Chondrocyte (in vitro differentiated cells): ENCODE results near the gene EEIG1. TPM values are rescaled to one million over a fixed set of nuclear protein-coding genes. Genes with fewer than 3 reads are reported as not detected.

Source experiments
- DNase-seq: peaks from one replicate; pipeline ENCODE4 v3.0.0; 2021; ENCODE audit warnings: mixed read lengths, low spot score
- H3K27ac Mint-ChIP-seq: one replicate; pipeline ENCODE4 v1.8.0; 2021; ENCODE audit warnings: mild to moderate bottlenecking, moderate library complexity, mixed read lengths; ENCODE audit not compliant: unreplicated experiment
- H3K27me3 Mint-ChIP-seq: 2 replicates; pipeline ENCODE4 v1.8.0; 2021; ENCODE audit warnings: low read depth, mixed read lengths
- H3K36me3 Mint-ChIP-seq: 2 replicates; pipeline ENCODE4 v1.8.0; 2021; ENCODE audit warnings: low read depth, mixed read lengths
- H3K4me1 Mint-ChIP-seq: 2 replicates; pipeline ENCODE4 v1.8.0; 2021; ENCODE audit warnings: low read depth, mild to moderate bottlenecking, mixed read lengths
- H3K4me3 Mint-ChIP-seq: one replicate; pipeline ENCODE4 v1.8.0; 2021; ENCODE audit warnings: mild to moderate bottlenecking, moderate library complexity, mixed read lengths; ENCODE audit not compliant: unreplicated experiment
- H3K9me3 Mint-ChIP-seq: 2 replicates; pipeline ENCODE4 v1.8.0; 2021; ENCODE audit warnings: low read depth, mixed read lengths
- CTCF ChIP-seq: fragments of 200-600 bp; sonication (generic); IDR thresholded peaks from 2 replicates; pipeline ENCODE4 v1.5.0; 2021; ENCODE audit warnings: antibody characterized with exemption, mild to moderate bottlenecking, moderate library complexity
- total RNA-seq: library from RNA; stranded (reverse); gene quantifications from 3 replicates; pipeline ENCODE4 v1.2.1, GENCODE V29; 2021

EEIG1 gene
- total RNA-seq, 1 donor from 2014 or later = 63.0 TPM

GRCh38 chr9:127941961-127942215 lies 38.9 kb downstream of the EEIG1 start:
- peaks cover 25% of the 10 kb centered on the region for H3K4me1 Mint-ChIP-seq
- DNase-seq = no peak

DNA sequence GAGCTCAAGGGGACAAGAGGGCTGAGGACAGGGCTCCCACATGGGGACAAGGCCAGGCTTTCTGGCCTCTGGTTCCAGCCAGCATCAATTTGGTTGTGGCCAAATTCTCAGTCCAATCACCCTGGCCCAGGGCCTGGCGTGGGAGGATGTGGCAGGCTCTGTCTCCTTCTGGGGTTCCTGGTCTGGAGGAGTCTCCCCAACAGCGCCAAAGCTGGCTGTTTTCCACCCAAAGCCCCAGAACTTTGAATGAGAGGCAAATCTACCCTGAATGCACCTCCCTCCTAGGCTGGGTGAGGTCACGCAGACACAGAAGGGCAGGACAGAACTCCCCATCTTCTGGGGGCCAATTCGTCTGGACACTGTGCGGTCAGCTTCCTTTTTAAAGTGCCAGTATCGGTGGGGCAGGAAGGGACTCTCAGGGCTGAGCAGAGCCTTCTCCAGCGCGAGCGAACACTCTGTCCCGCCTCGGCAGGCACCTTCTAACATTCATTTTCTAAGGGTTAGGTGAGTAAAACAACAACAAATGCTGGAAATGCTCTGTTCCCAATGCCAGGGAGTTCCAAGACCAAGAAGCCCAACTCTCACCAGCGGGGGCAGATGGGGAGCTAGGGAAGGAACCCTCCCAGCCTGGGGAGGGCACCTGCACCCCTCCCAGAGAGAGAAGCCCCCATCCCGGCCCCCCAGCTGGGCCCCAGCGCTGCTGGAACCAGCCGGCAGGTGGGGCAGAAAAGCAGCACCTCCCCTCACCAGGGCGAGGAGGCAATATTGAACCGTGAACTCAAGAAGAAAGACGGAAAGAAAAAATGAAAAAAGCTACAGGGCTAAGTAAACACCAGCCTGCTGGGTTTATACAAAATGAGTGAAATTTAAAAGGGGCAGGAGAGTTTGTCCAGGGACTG lies 39.5 kb downstream of the EEIG1 start:
- H3K36me3 Mint-ChIP-seq = peaks cover 21% of the 10 kb centered on the region
- no peaks in the 10 kb centered on the region for H3K27me3 Mint-ChIP-seq
- no peak overlapping the region for H3K27ac Mint-ChIP-seq
- peaks cover 30% of the 10 kb centered on the region for H3K4me1 Mint-ChIP-seq
- no peak overlapping the region for H3K4me3 Mint-ChIP-seq
- TF ChIP-seq CTCF = no peak
- H3K9me3 Mint-ChIP-seq = no peaks in the 10 kb centered on the region
- no peak for DNase-seq

More at GRCh38 chr9:127941961-127942215, 38.9 kb downstream of the EEIG1 start:
- Mint-ChIP-seq H3K27ac (no peak overlapping the region), H3K4me3 (no peak overlapping the region), H3K9me3 (no peaks in the 10 kb centered on the region), H3K27me3 (no peaks in the 10 kb centered on the region), H3K36me3 (peaks cover 21% of the 10 kb centered on the region)
- TF ChIP-seq CTCF = no peak

- peaks cover 21% of the 10 kb centered on the region for H3K36me3 Mint-ChIP-seq
- no peaks in the 10 kb centered on the region for H3K9me3 Mint-ChIP-seq
- H3K27ac Mint-ChIP-seq = no peak overlapping the region
- no peak overlapping the region for H3K4me3 Mint-ChIP-seq
- H3K4me1 Mint-ChIP-seq = peaks cover 37% of the 10 kb centered on the region
- TF ChIP-seq CTCF = no peak
- DNase-seq = no peak
- no peaks in the 10 kb centered on the region for H3K27me3 Mint-ChIP-seq
These were observed 40.2 kb downstream of the EEIG1 start for GRCh38 chr9:127940593-127940992.

- H3K27ac Mint-ChIP-seq = peak overlapping the region; percentile 28
- H3K27me3 Mint-ChIP-seq = no peaks in the 10 kb centered on the region
- H3K36me3 Mint-ChIP-seq = peaks cover 13% of the 10 kb centered on the region
- H3K4me3 Mint-ChIP-seq = no peak overlapping the region
- TF ChIP-seq CTCF = no peak
- peaks cover 39% of the 10 kb centered on the region for H3K4me1 Mint-ChIP-seq
- DNase-seq = peak; percentile 70
- no peaks in the 10 kb centered on the region for H3K9me3 Mint-ChIP-seq
These were observed 42.5 kb downstream of the EEIG1 start for GRCh38 chr9:127938298-127938690.

DNA sequence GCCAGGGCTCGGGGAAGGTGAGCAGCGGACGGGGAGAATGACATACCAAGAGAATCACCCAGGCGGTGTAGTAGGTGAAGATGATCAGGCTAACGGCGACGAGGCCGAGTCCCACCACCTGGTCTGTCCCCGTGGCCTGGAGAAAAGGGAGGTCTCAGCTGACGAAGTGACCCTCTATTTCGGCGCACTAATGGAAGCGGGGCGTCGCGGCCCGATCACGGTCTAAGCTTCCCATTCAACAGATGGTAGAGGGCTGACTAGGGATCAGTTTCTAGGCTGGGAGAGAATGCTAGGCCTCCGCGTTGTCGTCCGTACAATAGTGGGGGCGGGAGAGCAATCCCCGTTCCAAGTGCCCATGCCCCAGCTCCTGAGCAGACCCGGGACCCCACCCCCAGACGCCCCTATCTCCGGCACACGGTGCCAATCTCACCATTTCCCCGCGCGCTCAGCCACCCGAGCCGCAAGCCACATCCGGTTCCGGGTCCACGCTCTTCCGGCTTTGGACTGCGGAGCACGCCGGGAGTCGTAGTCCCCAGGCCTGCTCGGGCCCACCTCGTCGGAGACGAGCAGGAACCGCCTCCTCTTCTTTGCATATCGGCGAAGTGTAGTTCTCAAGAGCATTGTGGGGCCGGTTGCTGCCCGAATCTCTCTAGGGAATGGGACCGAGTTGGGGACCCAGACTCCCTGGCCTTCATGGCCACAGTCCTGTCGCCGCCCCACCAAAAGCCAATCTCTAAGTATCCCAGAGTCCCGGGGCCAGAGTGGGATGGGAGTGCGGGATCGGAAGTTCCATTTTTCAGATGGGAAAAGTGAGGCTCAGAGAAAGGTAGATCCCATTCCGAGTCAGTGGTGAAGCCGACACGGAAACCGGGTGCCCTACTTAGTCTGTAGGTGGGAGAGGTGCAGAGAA lies 43.1 kb downstream of the EEIG1 start, which contains the start of gene DPM2:
Gene DPM2 (minus strand): TSS at position 467 of the 910 bp plus-strand sequence. CDS start 34 bp downstream, at position 433.
- H3K27ac Mint-ChIP-seq = peak within 1 kb of the TSS; percentile 87
- DNase-seq = no peak
- peaks cover 11% of the 10 kb centered on the region for H3K36me3 Mint-ChIP-seq
- peak within 1 kb of the TSS; percentile 89 for H3K4me3 Mint-ChIP-seq
- TF ChIP-seq CTCF = no peak
- H3K9me3 Mint-ChIP-seq = no peaks in the 10 kb centered on the region
- peaks cover 44% of the 10 kb centered on the region for H3K4me1 Mint-ChIP-seq
- no peaks in the 10 kb centered on the region for H3K27me3 Mint-ChIP-seq
